Mucosa of descending colon (tissue), 3 donors: ENCODE measurements around the gene RER1. TPM values are rescaled to one million over a fixed set of nuclear protein-coding genes. Genes with fewer than 3 reads are reported as not detected.

Experiments used
- ATAC-seq: fragments of 200-7000 bp; cut with Tn5 transposase; one replicate; pipeline ENCODE4 v1.9.1; 2020; ENCODE audit warnings: mild to moderate bottlenecking, moderate library complexity
- DNase-seq, 3 donors: peaks; one replicate each; pipeline ENCODE4 v3.0.0-alpha.2; 2020
- H3K36me3 ChIP-seq: fragments of 200-600 bp; one replicate; pipeline ENCODE4 v1.8.0; 2021; ENCODE audit warnings: low read depth, mild to moderate bottlenecking
- H3K4me1 ChIP-seq: fragments of 200-600 bp; one replicate; pipeline ENCODE4 v1.8.0; 2021; ENCODE audit warnings: low read depth, mild to moderate bottlenecking
- H3K4me3 ChIP-seq: fragments of 200-600 bp; one replicate; pipeline ENCODE4 v1.8.0; 2021; ENCODE audit warnings: mild to moderate bottlenecking
- H3K9me3 ChIP-seq: fragments of 200-600 bp; one replicate; pipeline ENCODE4 v1.8.0; 2021; ENCODE audit warnings: mild to moderate bottlenecking
- intact Hi-C, 2 donors: fragments of 100-400 bp; cut with DNase I in 1 of 2; cut with micrococcal nuclease in 1 of 2; formaldehyde crosslinking; loops; one replicate each; pipeline versions ENCODE4 v1.11.0 to v1.11.1; 2022; cut with DNase I, micrococcal nuclease
- total RNA-seq, 3 donors: library from RNA; stranded (reverse); fragmentation: NEBNext Ultra II Directional in 2 of 3; extraction: Animal tissue kit (Norgen Biotek cat#: 25700) in 2 of 3; gene quantifications; one replicate each; pipeline versions ENCODE4 v1.2.1 to v1.2.4, GENCODE V29; 2021 to 2023
- TF ChIP-seq, protein P1 (sequence below): fragments of 200-600 bp; IDR thresholded peaks from one replicate; pipeline ENCODE4 v1.8.0; 2022; ENCODE audit warnings: antibody characterized with exemption, mild to moderate bottlenecking
- donor health status: DM: no; HTN: no; CAD: no; lungs with moderate emphysema.
- donor health status: DM: no; HTN: no; CAD: no.
- donor health status: DM: no; HTN: yes; CAD: no.

RER1 gene
- total RNA-seq, 3 donors from 2014 or later: 151 to 217 (median 193) TPM

DNA sequence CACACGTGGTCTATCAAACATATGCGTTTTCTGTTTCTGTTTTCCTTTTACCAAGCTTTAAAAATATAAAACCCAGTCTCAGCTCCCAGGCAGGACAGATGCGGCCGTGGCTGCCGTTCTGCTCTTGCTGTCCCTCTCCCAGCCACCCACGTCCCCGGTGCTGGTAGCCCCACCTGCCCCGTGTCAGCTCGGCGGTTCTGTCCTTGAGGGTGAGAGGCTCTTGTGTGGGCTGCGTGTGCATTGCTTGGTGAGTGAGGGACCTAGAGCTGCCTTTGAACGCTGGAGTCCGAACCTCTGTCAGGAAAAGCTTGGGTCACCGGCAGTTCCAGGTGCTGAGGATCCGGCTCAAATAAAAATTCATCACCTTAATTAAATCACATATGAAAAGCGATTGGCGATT is 4.4 kb downstream of the RER1 start:
- Histone ChIP-seq H3K9me3 (no peaks in the 10 kb centered on the region), H3K4me1 (peaks cover 18% of the 10 kb centered on the region), H3K36me3 (no peaks in the 10 kb centered on the region), H3K4me3 (no peak overlapping the region)
- no peak for ATAC-seq
- DNase-seq: no peak
- intact Hi-C loops: no loop called here
- TF ChIP-seq, protein P1, sequence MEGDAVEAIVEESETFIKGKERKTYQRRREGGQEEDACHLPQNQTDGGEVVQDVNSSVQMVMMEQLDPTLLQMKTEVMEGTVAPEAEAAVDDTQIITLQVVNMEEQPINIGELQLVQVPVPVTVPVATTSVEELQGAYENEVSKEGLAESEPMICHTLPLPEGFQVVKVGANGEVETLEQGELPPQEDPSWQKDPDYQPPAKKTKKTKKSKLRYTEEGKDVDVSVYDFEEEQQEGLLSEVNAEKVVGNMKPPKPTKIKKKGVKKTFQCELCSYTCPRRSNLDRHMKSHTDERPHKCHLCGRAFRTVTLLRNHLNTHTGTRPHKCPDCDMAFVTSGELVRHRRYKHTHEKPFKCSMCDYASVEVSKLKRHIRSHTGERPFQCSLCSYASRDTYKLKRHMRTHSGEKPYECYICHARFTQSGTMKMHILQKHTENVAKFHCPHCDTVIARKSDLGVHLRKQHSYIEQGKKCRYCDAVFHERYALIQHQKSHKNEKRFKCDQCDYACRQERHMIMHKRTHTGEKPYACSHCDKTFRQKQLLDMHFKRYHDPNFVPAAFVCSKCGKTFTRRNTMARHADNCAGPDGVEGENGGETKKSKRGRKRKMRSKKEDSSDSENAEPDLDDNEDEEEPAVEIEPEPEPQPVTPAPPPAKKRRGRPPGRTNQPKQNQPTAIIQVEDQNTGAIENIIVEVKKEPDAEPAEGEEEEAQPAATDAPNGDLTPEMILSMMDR: no peak

DNA sequence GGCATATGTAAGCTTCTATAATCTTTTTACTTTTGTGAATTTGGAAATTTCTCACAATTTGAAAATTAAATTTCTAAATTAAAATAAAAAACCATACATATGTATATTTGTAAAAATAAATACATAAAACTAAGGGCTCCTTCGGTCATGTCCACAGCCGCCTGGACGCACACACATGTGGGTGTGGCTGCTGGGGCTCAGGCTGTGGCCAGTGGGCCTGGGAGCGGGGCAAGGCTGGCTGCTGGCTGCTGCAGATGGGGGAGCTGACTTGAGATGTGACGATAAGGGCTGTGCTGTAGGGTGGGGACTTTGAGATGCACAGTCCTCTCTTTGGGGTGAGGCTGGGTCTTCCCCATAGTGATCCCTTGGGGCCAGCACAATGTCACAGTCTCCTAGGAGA is 4.8 kb downstream of the RER1 start:
- no peaks in the 10 kb centered on the region for H3K9me3 ChIP-seq
- peaks cover 18% of the 10 kb centered on the region for H3K4me1 ChIP-seq
- no peaks in the 10 kb centered on the region for H3K36me3 ChIP-seq
- intact Hi-C loops: no loop called here
- ATAC-seq (no peak), DNase-seq (no peak)
- TF ChIP-seq, protein P1: no peak
- H3K4me3 ChIP-seq: no peak overlapping the region

DNA sequence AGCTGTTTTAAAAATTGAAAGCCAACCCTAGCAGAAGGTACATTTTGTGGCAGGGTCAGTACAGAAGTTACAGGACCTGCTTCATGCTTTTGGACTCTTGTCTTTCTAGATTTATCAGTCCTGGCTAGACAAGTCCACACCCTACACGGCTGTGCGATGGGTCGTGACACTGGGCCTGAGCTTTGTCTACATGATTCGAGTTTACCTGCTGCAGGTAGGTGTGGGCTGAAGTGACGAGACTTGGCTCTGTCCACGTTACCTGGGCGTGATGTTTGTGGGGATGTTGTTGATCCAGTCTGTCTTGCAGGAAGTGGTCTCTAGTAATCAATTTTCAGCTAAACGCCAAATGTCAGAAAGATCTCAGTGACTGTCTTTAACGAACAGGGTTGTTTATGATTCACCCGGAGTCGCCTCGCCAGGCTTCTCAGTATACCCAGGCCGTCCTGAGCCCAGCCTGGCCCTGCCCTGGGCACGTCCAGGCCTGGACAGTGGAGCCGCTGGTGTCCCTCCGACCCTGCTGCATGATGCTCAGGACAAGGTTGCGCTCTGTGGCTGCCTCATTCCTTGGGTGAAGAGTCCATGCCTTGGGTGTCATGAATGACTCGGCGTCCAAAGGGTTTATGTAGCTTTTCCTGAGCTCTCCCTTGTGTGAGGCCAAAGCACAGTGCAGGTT is 5.5 kb downstream of the RER1 start:
- Histone ChIP-seq H3K4me1 (peaks cover 18% of the 10 kb centered on the region), H3K36me3 (peaks cover under 1% of the 10 kb centered on the region), H3K4me3 (no peak overlapping the region), H3K9me3 (no peaks in the 10 kb centered on the region)
- ATAC-seq (no peak), DNase-seq (no peak)
- TF ChIP-seq, protein P1: no peak
- intact Hi-C loops: no loop called here

DNA sequence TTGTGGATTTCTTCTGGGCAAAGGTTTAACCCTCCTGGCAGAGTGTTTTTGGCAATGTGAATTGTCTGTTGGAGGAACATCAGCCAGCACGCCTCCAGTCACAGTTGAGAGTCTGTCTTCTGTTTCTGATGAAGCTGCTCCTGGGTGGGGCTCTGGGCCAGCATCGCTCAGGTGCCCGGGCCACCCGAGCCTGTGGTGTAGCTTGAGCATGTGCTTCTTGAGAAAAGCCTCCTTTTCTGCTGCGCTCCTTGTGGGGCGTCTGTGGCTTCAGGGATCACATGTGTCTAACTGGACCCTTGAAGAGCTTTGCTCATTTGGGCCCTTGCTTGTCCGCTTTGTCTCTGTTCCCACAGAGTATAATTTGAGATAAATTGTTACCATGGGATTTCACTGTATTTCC is 7.2 kb downstream of the RER1 start:
- ATAC-seq (no peak), DNase-seq (no peak)
- Histone ChIP-seq H3K4me3 (no peak overlapping the region), H3K36me3 (peaks cover 3% of the 10 kb centered on the region), H3K4me1 (peaks cover 2% of the 10 kb centered on the region), H3K9me3 (no peaks in the 10 kb centered on the region)
- intact Hi-C loops: no loop called here
- TF ChIP-seq, protein P1: no peak

DNA sequence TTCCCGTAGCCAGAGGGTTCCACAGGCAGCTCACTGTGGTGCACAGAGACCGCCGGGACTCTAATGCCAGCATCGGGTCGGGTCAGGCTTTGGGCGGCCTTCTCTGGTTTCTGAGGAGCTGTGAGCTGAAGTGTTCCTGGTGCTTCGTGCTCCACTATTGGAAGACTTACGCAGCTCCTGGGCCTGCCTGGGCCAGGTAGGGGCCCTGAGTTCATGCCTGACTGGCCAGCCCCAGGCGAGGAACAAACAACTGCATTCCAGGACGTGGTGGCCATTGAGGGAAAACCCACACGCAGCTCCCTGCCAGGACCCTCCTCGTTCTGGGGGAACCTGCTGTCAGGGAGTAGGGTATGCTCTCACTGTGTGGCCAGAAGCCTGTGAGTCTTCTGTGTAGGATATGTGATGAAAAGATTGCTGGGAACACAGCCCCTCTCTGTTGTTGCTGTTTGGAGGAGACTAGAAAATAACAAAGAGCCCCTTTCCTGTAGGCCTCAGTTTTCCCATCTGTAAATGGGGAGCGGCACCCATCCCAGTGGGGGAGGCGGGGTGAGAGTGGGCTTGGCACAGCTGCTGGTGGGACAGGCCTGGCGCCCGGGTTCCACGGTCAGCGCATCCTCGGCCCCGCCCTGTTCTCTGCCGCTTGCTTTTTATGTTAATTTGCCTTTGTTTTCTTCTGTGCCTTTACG is 8.4 kb downstream of the RER1 start:
- peaks cover 3% of the 10 kb centered on the region for H3K36me3 ChIP-seq
- DNase-seq: no peak

More for the DNA sequence above, 8.4 kb downstream of the RER1 start:
- H3K4me3 ChIP-seq: no peak overlapping the region
- intact Hi-C loops: no loop called here
- no peaks in the 10 kb centered on the region for H3K9me3 ChIP-seq
- TF ChIP-seq, protein P1: no peak
- H3K4me1 ChIP-seq: no peaks in the 10 kb centered on the region
- no peak for ATAC-seq
